ENCODE results near the gene ITPR1. TPM values are rescaled to one million over a fixed set of nuclear protein-coding genes. Genes with fewer than 3 reads are reported as not detected.

ITPR1 gene
- total RNA-seq, 1 donor from 2014 or later, result 53.1 TPM

- TF ChIP-seq CTCF (IDR thresholded peaks at IDR 0.05; ENCODE audit: unreplicated experiment), result no peak
- peaks cover 20% of the 10 kb centered on the region for H3K36me3 Mint-ChIP-seq (ENCODE audit: low read depth, unreplicated experiment)
- peaks cover 35% of the 10 kb centered on the region for H3K4me1 Mint-ChIP-seq (ENCODE audit: unreplicated experiment)
- no peak overlapping the region for H3K27ac Mint-ChIP-seq (ENCODE audit: unreplicated experiment)
- DNase-seq (ENCODE audit: low spot score), result no peak
- H3K4me3 Mint-ChIP-seq (ENCODE audit: unreplicated experiment), result no peak overlapping the region
- no peaks in the 10 kb centered on the region for H3K9me3 Mint-ChIP-seq (ENCODE audit: unreplicated experiment)
- H3K27me3 Mint-ChIP-seq (ENCODE audit: unreplicated experiment), result peaks cover 4% of the 10 kb centered on the region
Observed at GRCh38 chr3:4755566-4755965, 262.4 kb downstream of the ITPR1 start.

GRCh38 chr3:4756057-4756775, 263.1 kb downstream of the ITPR1 start:
- no peak for DNase-seq (ENCODE audit: low spot score)
- Mint-ChIP-seq H3K4me1 (ENCODE audit: unreplicated experiment) (peaks cover 28% of the 10 kb centered on the region), H3K4me3 (ENCODE audit: unreplicated experiment) (no peak overlapping the region), H3K27ac (ENCODE audit: unreplicated experiment) (no peak overlapping the region), H3K9me3 (ENCODE audit: unreplicated experiment) (no peaks in the 10 kb centered on the region), H3K36me3 (ENCODE audit: low read depth, unreplicated experiment) (peaks cover 27% of the 10 kb centered on the region), H3K27me3 (ENCODE audit: unreplicated experiment) (no peaks in the 10 kb centered on the region)
- no peak for TF ChIP-seq CTCF (IDR thresholded peaks at IDR 0.05; ENCODE audit: unreplicated experiment)

- no peak for DNase-seq (ENCODE audit: low spot score)
- H3K36me3 Mint-ChIP-seq (ENCODE audit: low read depth, unreplicated experiment), result peaks cover 32% of the 10 kb centered on the region
- H3K9me3 Mint-ChIP-seq (ENCODE audit: unreplicated experiment), result no peaks in the 10 kb centered on the region
- peaks cover 20% of the 10 kb centered on the region for H3K4me1 Mint-ChIP-seq (ENCODE audit: unreplicated experiment)
- H3K27me3 Mint-ChIP-seq (ENCODE audit: unreplicated experiment), result no peaks in the 10 kb centered on the region
- no peak for TF ChIP-seq CTCF (IDR thresholded peaks at IDR 0.05; ENCODE audit: unreplicated experiment)
- H3K27ac Mint-ChIP-seq (ENCODE audit: unreplicated experiment), result no peak overlapping the region
- no peak overlapping the region for H3K4me3 Mint-ChIP-seq (ENCODE audit: unreplicated experiment)
Observed at GRCh38 chr3:4756855-4757574, 263.9 kb downstream of the ITPR1 start.

GRCh38 chr3:4757575-4758248, 264.6 kb downstream of the ITPR1 start:
- no peak for TF ChIP-seq CTCF (IDR thresholded peaks at IDR 0.05; ENCODE audit: unreplicated experiment)
- H3K27me3 Mint-ChIP-seq (ENCODE audit: unreplicated experiment), result no peaks in the 10 kb centered on the region
- no peak overlapping the region for H3K4me3 Mint-ChIP-seq (ENCODE audit: unreplicated experiment)
- peaks cover 18% of the 10 kb centered on the region for H3K4me1 Mint-ChIP-seq (ENCODE audit: unreplicated experiment)
- no peak overlapping the region for H3K27ac Mint-ChIP-seq (ENCODE audit: unreplicated experiment)
- H3K36me3 Mint-ChIP-seq (ENCODE audit: low read depth, unreplicated experiment), result peaks cover 32% of the 10 kb centered on the region
- DNase-seq (ENCODE audit: low spot score), result no peak
- no peaks in the 10 kb centered on the region for H3K9me3 Mint-ChIP-seq (ENCODE audit: unreplicated experiment)
